Tongue (tissue), 2 donors: ENCODE results near the gene EMC10. TPM values are rescaled to one million over a fixed set of nuclear protein-coding genes. Genes with fewer than 3 reads are reported as not detected.
A peak's percentile ranks its signal among the peaks of the same experiment; 100 is the strongest.
"Not testable (repeated sequence)": the region's sequence is repeated elsewhere in the genome, so short reads cannot be mapped to it uniquely, and the experiment has no call there.

ENCODE experiments used
- DNase-seq: peaks from one replicate; pipeline ENCODE4 v3.0.0-alpha.2; 2015
- total RNA-seq: library from RNA; depleted of rRNA; stranded (reverse); fragments of >200 nt; gene quantifications from one replicate; pipeline ENCODE4 v1.2.3, GENCODE V29; 2014

Gene EMC10
- total RNA-seq, 1 donor from 2014 or later = 79.0 TPM

GRCh38 chr19:50515168-50515561, 38.9 kb downstream of the EMC10 start:
- DNase-seq = no peak

GRCh38 chr19:50516456-50516855, 40.1 kb downstream of the EMC10 start:
- DNase-seq = no peak

GRCh38 chr19:50516964-50517703, 40.8 kb downstream of the EMC10 start:
- DNase-seq = no peak

- DNase-seq = no peak
These were observed 41.4 kb downstream of the EMC10 start for GRCh38 chr19:50517704-50518075.

GRCh38 chr19:50518091-50519005, 42.0 kb downstream of the EMC10 start:
- DNase-seq = no peak

GRCh38 chr19:50519006-50519575, 42.8 kb downstream of the EMC10 start:
- DNase-seq = no peak

GRCh38 chr19:50520822-50521465, 44.6 kb downstream of the EMC10 start:
- no peak for DNase-seq

GRCh38 chr19:50522881-50523280, 46.6 kb downstream of the EMC10 start:
- no peak for DNase-seq

- DNase-seq = not testable (repeated sequence)
These were observed 51.7 kb downstream of the EMC10 start for GRCh38 chr19:50528052-50528451.

DNA sequence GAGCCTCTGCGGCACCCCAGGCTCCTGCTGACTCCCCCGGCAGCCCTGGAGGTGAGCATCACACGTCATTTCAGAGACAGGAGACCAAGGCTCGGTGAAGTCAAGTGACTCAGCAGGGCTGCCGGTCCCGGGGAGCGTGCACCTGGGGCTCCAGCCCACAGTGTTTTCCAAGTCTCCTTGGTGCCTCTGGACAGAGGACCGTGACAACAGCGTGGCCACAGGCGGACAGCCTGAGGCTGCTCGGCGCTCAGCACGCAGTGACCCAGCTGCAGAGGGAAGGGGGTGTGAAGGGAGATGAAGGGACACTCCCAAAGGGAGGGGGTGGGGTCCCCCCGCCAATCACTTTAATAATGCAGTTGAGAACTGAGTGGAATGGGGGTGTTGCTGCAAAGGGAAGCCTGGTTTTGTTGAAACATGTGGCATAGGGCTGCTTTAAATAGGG, 54.9 kb downstream of the EMC10 start:
- no peak for DNase-seq

DNA sequence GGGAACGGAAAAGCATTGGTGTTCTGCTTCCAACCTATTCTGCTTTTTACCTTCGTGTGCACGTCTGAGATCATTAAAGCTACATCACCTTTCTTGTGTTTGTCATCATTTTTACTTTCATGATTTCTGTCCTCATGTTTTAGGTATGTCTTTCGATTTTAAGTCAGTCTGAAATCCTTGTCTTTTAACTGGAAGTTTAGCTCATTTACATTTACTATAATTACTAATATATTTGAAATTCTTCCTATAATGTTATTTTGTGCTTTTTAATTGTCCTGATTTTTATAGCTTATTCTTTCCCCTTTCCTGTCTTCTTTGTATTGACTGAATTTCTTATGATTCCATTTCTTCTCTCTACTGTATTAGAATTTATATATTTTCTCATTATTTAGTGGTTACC, 56.6 kb downstream of the EMC10 start:
- DNase-seq = no peak

- no peak for DNase-seq
These were observed 58.2 kb downstream of the EMC10 start for GRCh38 chr19:50534478-50534877.

- DNase-seq = no peak
These were observed 59.4 kb downstream of the EMC10 start for GRCh38 chr19:50535672-50536187.

- no peak for DNase-seq
These were observed 60.5 kb downstream of the EMC10 start for GRCh38 chr19:50536662-50537305.

DNA sequence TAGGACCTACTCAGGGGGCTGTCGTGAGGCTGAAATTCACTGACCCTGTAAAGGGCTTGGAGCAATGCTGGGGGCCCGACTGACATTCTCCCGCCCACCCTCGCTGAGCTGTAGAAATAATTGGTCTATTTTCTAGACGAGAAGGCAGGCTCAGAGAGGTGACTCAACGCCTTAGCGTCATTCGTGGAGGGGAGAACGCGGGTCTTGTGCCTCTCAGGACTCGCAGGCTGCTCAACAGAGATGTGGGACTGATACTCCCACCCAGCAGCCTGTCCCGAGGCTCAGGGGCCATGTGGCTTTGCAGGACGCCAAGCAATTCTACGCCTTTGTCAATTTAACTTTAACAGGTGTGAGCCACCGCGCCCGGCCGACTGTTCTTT, 61.0 kb downstream of the EMC10 start:
- DNase-seq = no peak

- peak; percentile 87 for DNase-seq
These were observed 61.5 kb downstream of the EMC10 start for GRCh38 chr19:50537769-50538230.

Other genes starting within 250 kb of the EMC10 start
- 1.0 TPM for gene KCNC3, start 147.1 kb upstream of the EMC10 start, total RNA-seq
- gene NAPSA, start 110.9 kb upstream of the EMC10 start, total RNA-seq = 0.51 TPM
- 53.3 TPM for gene NR1H2, start 100.0 kb upstream of the EMC10 start, total RNA-seq
- gene POLD1, start 92.2 kb upstream of the EMC10 start, total RNA-seq = 16.0 TPM
- 0.10 TPM for gene SPIB, start 57.6 kb upstream of the EMC10 start, total RNA-seq
- 59.5 TPM for gene MYBPC2, start 43.6 kb upstream of the EMC10 start, total RNA-seq
- gene GARIN5A, start 341 bp downstream of the EMC10 start, total RNA-seq = 0.92 TPM
- gene JOSD2, start 34.7 kb downstream of the EMC10 start, total RNA-seq = 11.4 TPM
- not detected for gene ASPDH, start 37.4 kb downstream of the EMC10 start, total RNA-seq
- gene LRRC4B, start 91.9 kb downstream of the EMC10 start, total RNA-seq = 13.0 TPM
- gene SYT3, start 163.4 kb downstream of the EMC10 start, total RNA-seq = 0.10 TPM
- gene C19orf81, start 172.9 kb downstream of the EMC10 start, total RNA-seq = not detected
- gene SHANK1, start 243.3 kb downstream of the EMC10 start, total RNA-seq = 6.3 TPM
- gene CLEC11A, start 246.9 kb downstream of the EMC10 start, total RNA-seq = 23.1 TPM